HepG2 (cell line): ENCODE data around the gene IGF2BP1. TPM values are rescaled to one million over a fixed set of nuclear protein-coding genes. Genes with fewer than 3 reads are reported as not detected.

Source experiments
- ATAC-seq: fragments of 200-7000 bp; cut with Tn5 transposase; 3 replicates; pipeline ENCODE4 v1.9.1; 2020; ENCODE audit warnings: mild to moderate bottlenecking, moderate library complexity
- BruUV-seq: library from RNA; stranded (reverse); fragments of 400-500 nt; replicated peaks from 2 replicates; lab custom pipeline; 2021; lab: Mats Ljungman, UMichigan
- CTCF ChIA-PET: fragments of 300-600 bp; formaldehyde crosslinking; extraction: SDS; loops from one replicate; lab custom pipeline; 2021; ENCODE audit warnings: low total read pairs, inconsistent platforms, low intra/inter-chr PET ratio; lab: Yijun Ruan, JAX
- POLR2A ChIA-PET: fragments of 350-600 bp; sonication (Branson Sonifier 250); formaldehyde crosslinking; loops from one replicate; lab custom pipeline; 2020; ENCODE audit warnings: antibody characterized with exemption, inconsistent platforms; lab: Yijun Ruan, JAX
- DNase-seq: peaks from one replicate; pipeline ENCODE4 v3.0.0-alpha.2; 2015; ENCODE audit warnings: low spot score
- FAIRE-seq: peaks from 3 replicates; lab custom pipeline; 2011; peaks lifted over from hg19 to GRCh38; lab: Jason Lieb, UNC
- H2AFZ ChIP-seq: one replicate; pipeline ENCODE4 v1.6.1; 2011; ENCODE audit warnings: low read length, inconsistent platforms
- H3K27ac ChIP-seq: fragments of 300-600 bp; 3 replicates; pipeline ENCODE4 v1.8.0; 2011; ENCODE audit warnings: mixed run types, mild to moderate bottlenecking, mixed read lengths, low read length, inconsistent platforms; ENCODE audit not compliant: insufficient read depth; ENCODE audit errors: extremely low read length
- H3K27me3 ChIP-seq, 2 experiments: fragments of 200-600 bp in 1 of 2; 2 replicates in 1 of 2; 3 replicates in 1 of 2; pipeline versions ENCODE4 v1.6.0 to v1.8.0; 2011; ENCODE audit warnings: low read length in 2 of 2, mild to moderate bottlenecking in 2 of 2, moderate library complexity in 2 of 2, inconsistent platforms in 1 of 2; ENCODE audit not compliant: insufficient read depth in 2 of 2, control insufficient read depth in 1 of 2
- H3K36me3 ChIP-seq, 2 experiments: fragments of 200-600 bp in 1 of 2; replicated peaks in 1 of 2; 2 replicates in 1 of 2; 3 replicates in 1 of 2; pipeline versions ENCODE4 v1.5.1 to v1.8.0; 2011; ENCODE audit warnings: low read length in 2 of 2, inconsistent platforms in 1 of 2; ENCODE audit not compliant: insufficient read depth in 2 of 2, control insufficient read depth in 1 of 2
- H3K4me1 ChIP-seq: 2 replicates; pipeline ENCODE4 v1.5.1; 2012; ENCODE audit warnings: low read length, inconsistent platforms; ENCODE audit not compliant: insufficient read depth
- H3K4me2 ChIP-seq: 2 replicates; pipeline ENCODE4 v1.6.0; 2011; ENCODE audit warnings: low read depth, low read length, inconsistent platforms
- H3K4me3 ChIP-seq, 3 experiments: fragments of 200-600 bp in 1 of 3; sonication (generic), shearing (Covaris generic) in 1 of 3; replicated peaks in 1 of 3; 2 replicates each; pipeline ENCODE4 v1.5.1; 2011 to 2016; ENCODE audit warnings: low read length in 3 of 3, inconsistent platforms in 2 of 3, low read depth in 2 of 3, mild to moderate bottlenecking in 2 of 3, control low read depth in 1 of 3, mixed read lengths in 1 of 3; ENCODE audit not compliant: insufficient read depth in 1 of 3
- H3K79me2 ChIP-seq: one replicate; pipeline ENCODE4 v1.6.1; 2011; ENCODE audit warnings: low read length, inconsistent platforms; ENCODE audit not compliant: insufficient read depth
- H3K9ac ChIP-seq: 2 replicates; pipeline ENCODE4 v1.6.0; 2011; ENCODE audit warnings: mild to moderate bottlenecking, low read depth, low read length, inconsistent platforms; ENCODE audit not compliant: insufficient read depth
- H3K9me3 ChIP-seq: 2 replicates; pipeline ENCODE4 v1.5.1; 2012; ENCODE audit warnings: mild to moderate bottlenecking, low read length
- H4K20me1 ChIP-seq: 2 replicates; pipeline ENCODE4 v1.6.0; 2011; ENCODE audit warnings: inconsistent platforms, mild to moderate bottlenecking, low read length, moderate library complexity; ENCODE audit not compliant: insufficient read depth
- NPAS2 ChIP-seq: sonication (generic); formaldehyde crosslinking; IDR thresholded peaks from 2 replicates; pipeline ENCODE4 v1.8.0; 2022; ENCODE audit warnings: mild to moderate bottlenecking, missing genetic modification reagents, borderline replicate concordance
- RBM22 ChIP-seq: fragments of 200-400 bp; formaldehyde crosslinking; optimal IDR thresholded peaks from 2 replicates; pipeline ENCODE3; 2017; ENCODE audit warnings: mild to moderate bottlenecking, low read length, moderate library complexity
- THAP11 ChIP-seq: IDR thresholded peaks from 2 replicates; pipeline ENCODE4 v1.6.1; 2016; ENCODE audit warnings: missing biosample characterization, missing genetic modification reagents
- WGBS: methylation state at CpG from one replicate; pipeline ENCODE4 v1.1.6; 2017; ENCODE audit warnings: low lambda C conversion rate; 5-methylcytosine and 5-hydroxymethylcytosine counted together
- in situ Hi-C: cut with HindIII; loops from 2 replicates; pipeline ENCODE4 v1.10.0; 2017; ENCODE audit warnings: low pct_unique_long_range_greater_than_20kb; ENCODE audit not compliant: extremely low pct_ligation_motif_present
- intact Hi-C: fragments of 100-400 bp; cut with micrococcal nuclease; formaldehyde crosslinking; loops from one replicate; pipeline ENCODE4 v1.10.0; 2022; ENCODE audit not compliant: unreplicated experiment
- polyA plus RNA-seq, 8 experiments: library from polyadenylated mRNA; depleted of rRNA in 3 of 8; stranded (reverse) in 7 of 8; unstranded in 1 of 8; fragments of >200 nt; fragmentation: Illumina TruSeq in 4 of 8; extraction: Trizol in 4 of 8; gene quantifications; 2 replicates each; pipeline versions ENCODE4 v1.2.1 to v1.2.3, GENCODE V29; 2011 to 2016; ENCODE audit warnings: low read depth in 4 of 8, missing spikeins in 1 of 8, mixed read lengths in 1 of 8; ENCODE audit not compliant: insufficient read depth in 1 of 8
- total RNA-seq, 5 experiments: library from RNA; depleted of rRNA; stranded (reverse); fragments of >200 nt; fragmentation: Illumina TruSeq; extraction: Trizol; gene quantifications; 2 replicates each; pipeline ENCODE4 v1.2.3, GENCODE V29; 2016; ENCODE audit warnings: low read depth in 1 of 5
- TF ChIP-seq, protein P1 (sequence below), 2 experiments: fragments of 450-650 bp in 1 of 2; sonication (generic) in 1 of 2; formaldehyde crosslinking in 1 of 2; IDR thresholded peaks; 2 replicates each; pipeline versions ENCODE4 v1.6.1 to v1.8.0; 2016 to 2022; ENCODE audit warnings: antibody characterized with exemption in 1 of 2, mild to moderate bottlenecking in 1 of 2, missing genetic modification reagents in 1 of 2

IGF2BP1 gene
- total and polyA plus RNA-seq, 2 of the 13 experiments (the other 11 are each of a cell fraction or from before 2014, with no cell fraction given), result 29.7 to 75.1 TPM

- Histone ChIP-seq H3K79me2 (peaks cover 89% of the 10 kb centered on the region), H3K36me3 (peaks cover 17 to 51% of the 10 kb centered on the region in 2 experiments), H3K9ac (no peak overlapping the region), H3K9me3 (no peaks in the 10 kb centered on the region), H2AFZ (no peak overlapping the region), H3K4me1 (peaks cover 92% of the 10 kb centered on the region), H4K20me1 (peaks cover 26% of the 10 kb centered on the region), H3K4me3 (no peak overlapping the region), H3K4me2 (no peak overlapping the region), H3K27ac (peak overlapping the region; percentile 34), H3K27me3 (no peaks in the 10 kb centered on the region)
- TF ChIP-seq NPAS2 (CRISPR knock-in tag), result no peak
- TF ChIP-seq, protein P1, sequence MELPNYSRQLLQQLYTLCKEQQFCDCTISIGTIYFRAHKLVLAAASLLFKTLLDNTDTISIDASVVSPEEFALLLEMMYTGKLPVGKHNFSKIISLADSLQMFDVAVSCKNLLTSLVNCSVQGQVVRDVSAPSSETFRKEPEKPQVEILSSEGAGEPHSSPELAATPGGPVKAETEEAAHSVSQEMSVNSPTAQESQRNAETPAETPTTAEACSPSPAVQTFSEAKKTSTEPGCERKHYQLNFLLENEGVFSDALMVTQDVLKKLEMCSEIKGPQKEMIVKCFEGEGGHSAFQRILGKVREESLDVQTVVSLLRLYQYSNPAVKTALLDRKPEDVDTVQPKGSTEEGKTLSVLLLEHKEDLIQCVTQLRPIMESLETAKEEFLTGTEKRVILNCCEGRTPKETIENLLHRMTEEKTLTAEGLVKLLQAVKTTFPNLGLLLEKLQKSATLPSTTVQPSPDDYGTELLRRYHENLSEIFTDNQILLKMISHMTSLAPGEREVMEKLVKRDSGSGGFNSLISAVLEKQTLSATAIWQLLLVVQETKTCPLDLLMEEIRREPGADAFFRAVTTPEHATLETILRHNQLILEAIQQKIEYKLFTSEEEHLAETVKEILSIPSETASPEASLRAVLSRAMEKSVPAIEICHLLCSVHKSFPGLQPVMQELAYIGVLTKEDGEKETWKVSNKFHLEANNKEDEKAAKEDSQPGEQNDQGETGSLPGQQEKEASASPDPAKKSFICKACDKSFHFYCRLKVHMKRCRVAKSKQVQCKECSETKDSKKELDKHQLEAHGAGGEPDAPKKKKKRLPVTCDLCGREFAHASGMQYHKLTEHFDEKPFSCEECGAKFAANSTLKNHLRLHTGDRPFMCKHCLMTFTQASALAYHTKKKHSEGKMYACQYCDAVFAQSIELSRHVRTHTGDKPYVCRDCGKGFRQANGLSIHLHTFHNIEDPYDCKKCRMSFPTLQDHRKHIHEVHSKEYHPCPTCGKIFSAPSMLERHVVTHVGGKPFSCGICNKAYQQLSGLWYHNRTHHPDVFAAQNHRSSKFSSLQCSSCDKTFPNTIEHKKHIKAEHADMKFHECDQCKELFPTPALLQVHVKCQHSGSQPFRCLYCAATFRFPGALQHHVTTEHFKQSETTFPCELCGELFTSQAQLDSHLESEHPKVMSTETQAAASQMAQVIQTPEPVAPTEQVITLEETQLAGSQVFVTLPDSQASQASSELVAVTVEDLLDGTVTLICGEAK (IDR thresholded peaks at IDR 0.05), result no peak
- TF ChIP-seq, protein P1 (CRISPR knock-in tag; IDR thresholded peaks at IDR 0.05), result no peak
- no peak for TF ChIP-seq THAP11 (CRISPR knock-in tag)
- peak; percentile 29 for TF ChIP-seq RBM22
- POLR2A ChIA-PET, result interaction anchor here (1.0 to 6.3 kb wide), 6 partner anchors 10 to 71 kb away, joined by 3 to 38 read pairs (median 4); partner anchors contain the start of genes IGF2BP1 and SNF8
- DNase-seq (no peak), ATAC-seq (no peak), FAIRE-seq (no peak)
- in situ Hi-C loops (no loop called here), intact Hi-C loops (no loop called here)
- CTCF ChIA-PET, result interaction anchor here (0.5 kb wide), 1 partner anchor 77 kb away, joined by 4 read pairs; no protein-coding TSS in a partner anchor
- no TSS peak for BruUV-seq
- WGBS, result 95% methylated on average over 22 of the region's 22 CpGs
Observed at GRCh38 chr17:49015179-49015923, 18.2 kb downstream of the IGF2BP1 start.
